Transverse colon (tissue), 4 donors: ENCODE data around the gene RPA4. TPM values are rescaled to one million over a fixed set of nuclear protein-coding genes. Genes with fewer than 3 reads are reported as not detected.

Experiments used
- DNase-seq: peaks from one replicate; pipeline ENCODE4 v3.0.0-alpha.2; 2019
- H3K27ac ChIP-seq, 4 donors: fragments of 200-600 bp; sonication (generic); 2 replicates each; pipeline ENCODE4 v1.5.1; 2016 to 2018; ENCODE audit warnings: inconsistent platforms in 4 of 4
- H3K27me3 ChIP-seq: fragments of 200-600 bp; sonication (generic); 2 replicates; pipeline ENCODE4 v1.5.1; 2017; ENCODE audit warnings: inconsistent platforms
- H3K36me3 ChIP-seq, 4 donors: fragments of 200-600 bp; sonication (generic); 2 replicates each; pipeline ENCODE4 v1.5.1; 2017 to 2019; ENCODE audit warnings: inconsistent platforms in 4 of 4
- H3K4me1 ChIP-seq, 4 donors: fragments of 200-600 bp; sonication (generic); 2 replicates each; pipeline ENCODE4 v1.5.1; 2017 to 2020; ENCODE audit warnings: inconsistent platforms in 4 of 4
- H3K4me3 ChIP-seq, 4 donors: fragments of 200-600 bp; sonication (generic); 1 replicate in 1 of 4; 2 replicates in 3 of 4; pipeline versions ENCODE4 v1.5.1 to v1.6.1; 2017 to 2019; ENCODE audit warnings: inconsistent platforms in 4 of 4
- H3K9me3 ChIP-seq, 2 donors: fragments of 200-600 bp; sonication (generic); 2 replicates each; pipeline ENCODE4 v1.5.1; 2017 to 2019; ENCODE audit warnings: inconsistent platforms in 2 of 2
- EP300 ChIP-seq: sonication (generic); formaldehyde crosslinking; IDR thresholded peaks from one replicate; pipeline ENCODE4 v1.6.1; 2017; ENCODE audit warnings: antibody characterized with exemption, low read depth
- POLR2A ChIP-seq: fragments of 450-650 bp; IDR thresholded peaks from one replicate; pipeline ENCODE4 v1.6.1; 2016; ENCODE audit warnings: antibody characterized with exemption, mild to moderate bottlenecking, moderate library complexity
- POLR2AphosphoS5 ChIP-seq, 3 donors: sonication (generic); formaldehyde crosslinking; IDR thresholded peaks; one replicate each; pipeline ENCODE4 v1.6.1; 2016; ENCODE audit warnings: antibody characterized with exemption in 3 of 3
- WGBS, 2 donors: methylation state at CpG; one replicate each; pipeline ENCODE4 v1.1.5; 2018; ENCODE audit warnings: low coverage in 1 of 2; 5-methylcytosine and 5-hydroxymethylcytosine counted together
- in situ Hi-C, 4 donors: fragments of 200-750 bp; cut with MboI; loops; one replicate each; pipeline versions ENCODE4 v1.15.0 to v1.15.1; 2017; ENCODE audit warnings: low sequenced_read_pairs in 3 of 4, low pct_ligation_motif_present in 1 of 4, low pct_unique_long_range_greater_than_20kb in 1 of 4
- intact Hi-C: fragments of 100-400 bp; cut with DNase I; formaldehyde crosslinking; loops from one replicate; pipeline ENCODE4 v1.15.1; 2023; ENCODE audit warnings: low total_unique reads
- total RNA-seq, 4 donors: library from RNA; depleted of rRNA; stranded (reverse); fragments of >200 nt; gene quantifications; one replicate each; pipeline ENCODE4 v1.1.0, GENCODE V29; 2016
- TF ChIP-seq, protein P1 (sequence below), 5 experiments: fragments of 200-600 bp in 3 of 5; fragments of 450-650 bp in 2 of 5; sonication (generic) in 3 of 5; IDR thresholded peaks; 1 replicate in 2 of 5; 2 replicates in 3 of 5; pipeline ENCODE4 v1.5.1; 2016 to 2017; ENCODE audit warnings: antibody characterized with exemption in 5 of 5, inconsistent platforms in 3 of 5, mild to moderate bottlenecking in 2 of 5, moderate library complexity in 1 of 5

Gene RPA4
- total RNA-seq, 4 donors from 2014 or later = 1.1 to 5.9 (median 3.4) TPM

DNA sequence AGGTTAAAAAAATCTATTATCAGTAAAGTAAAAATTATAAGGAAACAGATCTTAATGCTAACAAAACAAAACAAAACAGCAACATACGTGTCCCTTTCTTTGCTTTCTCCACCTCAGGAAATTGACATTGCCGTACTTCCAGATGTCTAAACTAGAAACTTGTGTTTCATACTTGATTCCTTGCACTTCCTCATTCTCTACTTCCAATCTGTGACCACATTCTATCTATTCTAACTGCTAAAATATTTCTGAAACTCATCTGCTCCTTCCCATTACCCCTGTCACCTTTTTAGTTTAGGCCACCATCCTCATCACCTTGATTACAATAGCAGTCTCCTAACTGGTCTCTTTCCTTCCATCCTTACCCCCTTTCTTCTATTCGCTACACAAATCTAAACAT, 22.5 kb upstream of the RPA4 start:
- H3K27ac ChIP-seq = no peak overlapping the region
- no peak for DNase-seq
- WGBS, 2 donors = 50 to 68% methylated on average over 1 to 3 of the region's 3 CpGs
- TF ChIP-seq POLR2AphosphoS5 (IDR thresholded peaks at IDR 0.05) (no peak), EP300 (no peak), POLR2A (no peak)
- TF ChIP-seq, protein P1, sequence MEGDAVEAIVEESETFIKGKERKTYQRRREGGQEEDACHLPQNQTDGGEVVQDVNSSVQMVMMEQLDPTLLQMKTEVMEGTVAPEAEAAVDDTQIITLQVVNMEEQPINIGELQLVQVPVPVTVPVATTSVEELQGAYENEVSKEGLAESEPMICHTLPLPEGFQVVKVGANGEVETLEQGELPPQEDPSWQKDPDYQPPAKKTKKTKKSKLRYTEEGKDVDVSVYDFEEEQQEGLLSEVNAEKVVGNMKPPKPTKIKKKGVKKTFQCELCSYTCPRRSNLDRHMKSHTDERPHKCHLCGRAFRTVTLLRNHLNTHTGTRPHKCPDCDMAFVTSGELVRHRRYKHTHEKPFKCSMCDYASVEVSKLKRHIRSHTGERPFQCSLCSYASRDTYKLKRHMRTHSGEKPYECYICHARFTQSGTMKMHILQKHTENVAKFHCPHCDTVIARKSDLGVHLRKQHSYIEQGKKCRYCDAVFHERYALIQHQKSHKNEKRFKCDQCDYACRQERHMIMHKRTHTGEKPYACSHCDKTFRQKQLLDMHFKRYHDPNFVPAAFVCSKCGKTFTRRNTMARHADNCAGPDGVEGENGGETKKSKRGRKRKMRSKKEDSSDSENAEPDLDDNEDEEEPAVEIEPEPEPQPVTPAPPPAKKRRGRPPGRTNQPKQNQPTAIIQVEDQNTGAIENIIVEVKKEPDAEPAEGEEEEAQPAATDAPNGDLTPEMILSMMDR (IDR thresholded peaks at IDR 0.05) = no peak
- H3K4me1 ChIP-seq = no peaks in the 10 kb centered on the region
- H3K27me3 ChIP-seq = no peaks in the 10 kb centered on the region
- in situ Hi-C loops = no loop called here
- no peaks in the 10 kb centered on the region for H3K36me3 ChIP-seq
- intact Hi-C loops = no loop called here
- H3K4me3 ChIP-seq = no peak overlapping the region
- H3K9me3 ChIP-seq = no peaks in the 10 kb centered on the region

GRCh38 chrX:96861661-96862060, 22.0 kb upstream of the RPA4 start:
- in situ Hi-C loops = no loop called here
- H3K4me3 ChIP-seq = no peak overlapping the region
- intact Hi-C loops = no loop called here
- TF ChIP-seq EP300 (no peak), POLR2AphosphoS5 (IDR thresholded peaks at IDR 0.05) (no peak), POLR2A (no peak)
- TF ChIP-seq, protein P1 (IDR thresholded peaks at IDR 0.05) = no peak
- H3K9me3 ChIP-seq = no peaks in the 10 kb centered on the region
- DNase-seq = no peak
- H3K27me3 ChIP-seq = no peaks in the 10 kb centered on the region
- no peak overlapping the region for H3K27ac ChIP-seq
- no peaks in the 10 kb centered on the region for H3K4me1 ChIP-seq
- H3K36me3 ChIP-seq = no peaks in the 10 kb centered on the region
- 90 to 100% methylated on average over 1 to 4 of the region's 4 CpGs for WGBS, 2 donors

DNA sequence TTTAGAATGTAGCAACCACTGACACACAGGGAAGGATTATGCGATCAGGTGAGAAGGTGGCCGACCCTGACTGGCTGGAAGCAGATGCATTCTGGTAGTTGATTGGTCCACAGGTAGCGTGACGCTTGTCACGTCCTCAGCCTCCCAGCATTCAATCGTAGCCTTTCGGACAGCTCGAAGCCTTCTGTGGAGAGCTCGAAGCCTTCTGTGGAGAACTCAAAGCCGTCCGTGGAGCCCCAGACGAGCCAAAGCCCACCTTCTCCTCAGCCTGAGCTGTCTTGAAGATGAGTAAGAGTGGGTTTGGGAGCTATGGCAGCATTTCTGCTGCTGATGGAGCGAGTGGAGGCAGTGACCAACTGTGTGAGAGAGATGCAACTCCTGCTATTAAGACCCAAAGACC, 319 bp downstream of the RPA4 start:
- 96% methylated on average over 13 of the region's 13 CpGs; no CpG with 5 or more reads in 1 of the 2 donors for WGBS, 2 donors
- no peaks in the 10 kb centered on the region for H3K36me3 ChIP-seq
- no peak for DNase-seq
- H3K27ac ChIP-seq = no peak overlapping the region
- H3K27me3 ChIP-seq = no peaks in the 10 kb centered on the region
- H3K9me3 ChIP-seq = no peaks in the 10 kb centered on the region
- H3K4me1 ChIP-seq = no peaks in the 10 kb centered on the region
- H3K4me3 ChIP-seq = no peak overlapping the region
- intact Hi-C loops = no loop called here
- TF ChIP-seq POLR2AphosphoS5 (IDR thresholded peaks at IDR 0.05) = no peak
- in situ Hi-C loops = no loop called here

GRCh38 chrX:96889726-96890125, 6.0 kb downstream of the RPA4 start:
- Histone ChIP-seq H3K36me3 (no peaks in the 10 kb centered on the region), H3K4me3 (no peak overlapping the region), H3K4me1 (no peaks in the 10 kb centered on the region), H3K27ac (no peak overlapping the region), H3K27me3 (no peaks in the 10 kb centered on the region), H3K9me3 (no peaks in the 10 kb centered on the region)
- intact Hi-C loops = no loop called here
- in situ Hi-C loops = no loop called here
- 81% methylated on average over 1 of the region's 1 CpG; no CpG with 5 or more reads in 1 of the 2 donors for WGBS, 2 donors
- TF ChIP-seq POLR2A (no peak), EP300 (no peak), POLR2AphosphoS5 (IDR thresholded peaks at IDR 0.05) (no peak)
- TF ChIP-seq, protein P1 (IDR thresholded peaks at IDR 0.05) = no peak
- DNase-seq = no peak

GRCh38 chrX:96906741-96907140, 23.0 kb downstream of the RPA4 start:
- no peaks in the 10 kb centered on the region for H3K27me3 ChIP-seq
- intact Hi-C loops = no loop called here
- H3K36me3 ChIP-seq = no peaks in the 10 kb centered on the region
- no peaks in the 10 kb centered on the region for H3K4me1 ChIP-seq
- no peaks in the 10 kb centered on the region for H3K9me3 ChIP-seq
- H3K27ac ChIP-seq = no peak overlapping the region
- H3K4me3 ChIP-seq = no peak overlapping the region
- TF ChIP-seq, protein P1 (IDR thresholded peaks at IDR 0.05) = no peak
- TF ChIP-seq POLR2AphosphoS5 (IDR thresholded peaks at IDR 0.05) (no peak), POLR2A (no peak), EP300 (no peak)
- WGBS, 2 donors = 84 to 86% methylated on average over 1 to 2 of the region's 2 CpGs
- no peak for DNase-seq
- in situ Hi-C loops = no loop called here
